IMR-90 (cell line): ENCODE data around the gene AGAP1. TPM values are rescaled to one million over a fixed set of nuclear protein-coding genes. Genes with fewer than 3 reads are reported as not detected.

Experiments
- ATAC-seq: fragments of 200-7000 bp; cut with Tn5 transposase; 2 replicates; pipeline ENCODE4 v1.9.1; 2020; ENCODE audit warnings: low read depth, mild to moderate bottlenecking, moderate library complexity
- BruUV-seq: library from RNA; stranded (reverse); fragments of 400-500 nt; replicated peaks from 2 replicates; lab custom pipeline; 2021; lab: Mats Ljungman, UMichigan
- CTCF ChIA-PET: fragments of 300-600 bp; formaldehyde crosslinking; extraction: SDS; loops from one replicate; lab custom pipeline; 2021; ENCODE audit warnings: antibody characterized with exemption; lab: Yijun Ruan, JAX
- POLR2A ChIA-PET: fragments of 300-600 bp; sonication (Branson Sonifier 250); formaldehyde crosslinking; loops from one replicate; lab custom pipeline; 2022; ENCODE audit warnings: antibody characterized with exemption; ENCODE audit not compliant: unreplicated experiment; lab: Charles Lee
- DNase-seq: peaks from one replicate; pipeline ENCODE4 v3.0.0; 2013
- H2AFZ ChIP-seq: replicated peaks from 2 replicates; pipeline ENCODE3; 2013; ENCODE audit warnings: low read length, mild to moderate bottlenecking; ENCODE audit not compliant: poor library complexity
- H2AK5ac ChIP-seq: 2 replicates; pipeline ENCODE4 v1.6.1; 2013; ENCODE audit warnings: low read depth, low read length, inconsistent platforms
- H2AK9ac ChIP-seq: replicated peaks from 2 replicates; pipeline ENCODE3; 2013; ENCODE audit warnings: mild to moderate bottlenecking, low read depth, low read length, moderate library complexity; ENCODE audit not compliant: poor library complexity
- H2BK120ac ChIP-seq: 2 replicates; pipeline ENCODE4 v1.6.1; 2013; ENCODE audit warnings: low read depth, low read length, inconsistent platforms
- H2BK15ac ChIP-seq: 3 replicates; pipeline ENCODE4 v1.6.1; 2013; ENCODE audit warnings: low read depth, low read length, inconsistent platforms
- H2BK20ac ChIP-seq: 2 replicates; pipeline ENCODE4 v1.6.1; 2013; ENCODE audit warnings: low read depth, mild to moderate bottlenecking, inconsistent platforms, low read length, moderate library complexity
- H2BK5ac ChIP-seq: 2 replicates; pipeline ENCODE4 v1.6.1; 2013; ENCODE audit warnings: mild to moderate bottlenecking, low read depth, low read length, inconsistent platforms; ENCODE audit not compliant: poor library complexity, severe bottlenecking
- H3K14ac ChIP-seq: replicated peaks from 2 replicates; pipeline ENCODE4 v1.6.1; 2013; ENCODE audit warnings: low read depth, low read length, inconsistent platforms
- H3K18ac ChIP-seq: 2 replicates; pipeline ENCODE4 v1.6.1; 2013; ENCODE audit warnings: low read depth, low read length, control low read depth
- H3K23ac ChIP-seq: 2 replicates; pipeline ENCODE4 v1.6.1; 2013; ENCODE audit warnings: low read depth, low read length, inconsistent platforms
- H3K27ac ChIP-seq: 2 replicates; pipeline ENCODE4 v1.5.1; 2013; ENCODE audit warnings: mild to moderate bottlenecking, control low read depth, low read length; ENCODE audit not compliant: insufficient read depth
- H3K27me3 ChIP-seq: 2 replicates; pipeline ENCODE4 v1.6.1; 2013; ENCODE audit warnings: low read length; ENCODE audit not compliant: control insufficient read depth, insufficient read depth
- H3K36me3 ChIP-seq: 2 replicates; pipeline ENCODE4 v1.6.1; 2013; ENCODE audit warnings: low read length, mixed read lengths; ENCODE audit not compliant: control insufficient read depth, insufficient read depth
- H3K4ac ChIP-seq: 2 replicates; pipeline ENCODE4 v1.6.1; 2013; ENCODE audit warnings: low read depth, low read length, inconsistent platforms
- H3K4me1 ChIP-seq: 2 replicates; pipeline ENCODE4 v1.6.1; 2013; ENCODE audit warnings: low read length, mixed read lengths; ENCODE audit not compliant: control insufficient read depth, insufficient read depth
- H3K4me2 ChIP-seq: 2 replicates; pipeline ENCODE4 v1.6.1; 2013; ENCODE audit warnings: low read depth, mild to moderate bottlenecking, control low read depth, low read length, moderate library complexity
- H3K4me3 ChIP-seq: 2 replicates; pipeline ENCODE4 v1.5.1; 2013; ENCODE audit warnings: low read depth, mild to moderate bottlenecking, control low read depth, low read length, moderate library complexity; ENCODE audit not compliant: insufficient read depth
- H3K56ac ChIP-seq: 2 replicates; pipeline ENCODE4 v1.6.1; 2013; ENCODE audit warnings: low read length, inconsistent platforms; ENCODE audit not compliant: insufficient read depth; ENCODE audit errors: extremely low read depth
- H3K79me1 ChIP-seq, 2 experiments: 2 replicates each; pipeline ENCODE4 v1.6.1; 2013; ENCODE audit warnings: low read length in 2 of 2, inconsistent platforms in 1 of 2, low read depth in 1 of 2
- H3K9ac ChIP-seq: 2 replicates; pipeline ENCODE4 v1.6.1; 2013; ENCODE audit warnings: low read depth, low read length, control low read depth
- H3K9me1 ChIP-seq: 2 replicates; pipeline ENCODE4 v1.6.1; 2013; ENCODE audit warnings: low read length, inconsistent platforms; ENCODE audit not compliant: insufficient read depth
- H3K9me3 ChIP-seq: 2 replicates; pipeline ENCODE4 v1.6.1; 2013; ENCODE audit warnings: low read length; ENCODE audit not compliant: control insufficient read depth, insufficient read depth
- H4K20me1 ChIP-seq: 2 replicates; pipeline ENCODE4 v1.6.1; 2013; ENCODE audit warnings: low read length, inconsistent platforms; ENCODE audit not compliant: insufficient read depth
- H4K5ac ChIP-seq: 2 replicates; pipeline ENCODE4 v1.6.1; 2013; ENCODE audit warnings: mild to moderate bottlenecking, low read depth, low read length, control low read depth
- H4K8ac ChIP-seq, 2 experiments: 2 replicates each; pipeline ENCODE4 v1.6.1; 2013; ENCODE audit warnings: low read depth in 2 of 2, low read length in 2 of 2, control low read depth in 1 of 2, inconsistent platforms in 1 of 2
- H4K91ac ChIP-seq: 2 replicates; pipeline ENCODE4 v1.6.1; 2013; ENCODE audit warnings: low read depth, low read length, inconsistent platforms; ENCODE audit not compliant: insufficient read depth
- BHLHE40 ChIP-seq: fragments of 150-350 bp; IDR thresholded peaks from 2 replicates; pipeline ENCODE4 v1.6.1; 2016; ENCODE audit warnings: mild to moderate bottlenecking, low read depth, low read length
- CEBPB ChIP-seq: IDR thresholded peaks from 2 replicates; pipeline ENCODE4 v1.6.1; 2012; ENCODE audit warnings: low read depth, low read length, improper control_type of control experiment
- CHD1 ChIP-seq: IDR thresholded peaks from 2 replicates; pipeline ENCODE4 v1.6.1; 2012; ENCODE audit warnings: low read depth, low read length, improper control_type of control experiment
- FOS ChIP-seq: fragments of 150-350 bp; IDR thresholded peaks from 2 replicates; pipeline ENCODE4 v1.6.1; 2016; ENCODE audit warnings: low read depth, low read length
- MAFK ChIP-seq: IDR thresholded peaks from 2 replicates; pipeline ENCODE4 v1.6.1; 2012; ENCODE audit warnings: low read depth, low read length, improper control_type of control experiment
- MAZ ChIP-seq: IDR thresholded peaks from 2 replicates; pipeline ENCODE4 v1.6.1; 2012; ENCODE audit warnings: low read depth, mild to moderate bottlenecking, low read length, improper control_type of control experiment, moderate library complexity, borderline replicate concordance
- MXI1 ChIP-seq: IDR thresholded peaks from 2 replicates; pipeline ENCODE4 v1.6.1; 2012; ENCODE audit warnings: low read depth, mild to moderate bottlenecking, low read length, moderate library complexity, borderline replicate concordance
- NFE2L2 ChIP-seq: fragments of 150-350 bp; IDR thresholded peaks from 2 replicates; pipeline ENCODE4 v1.6.1; 2016; ENCODE audit warnings: low read depth, mild to moderate bottlenecking, low read length
- POLR2A ChIP-seq: IDR thresholded peaks from 2 replicates; pipeline ENCODE4 v1.6.1; 2012; ENCODE audit warnings: mild to moderate bottlenecking, low read depth, low read length
- RAD21 ChIP-seq: IDR thresholded peaks from 2 replicates; pipeline ENCODE4 v1.6.1; 2012; ENCODE audit warnings: low read length, improper control_type of control experiment
- RCOR1 ChIP-seq: IDR thresholded peaks from 2 replicates; pipeline ENCODE4 v1.6.1; 2012; ENCODE audit warnings: mild to moderate bottlenecking, low read length, improper control_type of control experiment; ENCODE audit not compliant: insufficient replicate concordance
- RFX5 ChIP-seq: IDR thresholded peaks from 2 replicates; pipeline ENCODE4 v1.8.0; 2012; ENCODE audit warnings: low read depth, mild to moderate bottlenecking, low read length, moderate library complexity
- SMC3 ChIP-seq: fragments of 150-350 bp; IDR thresholded peaks from 2 replicates; pipeline ENCODE4 v1.6.1; 2016; ENCODE audit warnings: low read depth, mild to moderate bottlenecking, antibody characterized with exemption, low read length, moderate library complexity
- USF2 ChIP-seq: fragments of 150-350 bp; IDR thresholded peaks from 2 replicates; pipeline ENCODE4 v1.6.1; 2017; ENCODE audit warnings: mild to moderate bottlenecking, antibody characterized with exemption, low read length, low read depth
- WGBS, 2 experiments: methylation state at CpG; one replicate each; pipeline versions ENCODE4 v1.1.5 to v1.1.7; 2013; ENCODE audit warnings: missing lambda C conversion rate in 2 of 2; ENCODE audit not compliant: insufficient read length in 1 of 2; ENCODE audit errors: extremely low coverage in 2 of 2; 5-methylcytosine and 5-hydroxymethylcytosine counted together
- dilution Hi-C: fragments of 300-500 bp; cut with HindIII; formaldehyde crosslinking; loops from one replicate; pipeline ENCODE4 v1.14.3; 2018; ENCODE audit warnings: low sequenced_read_pairs; ENCODE audit not compliant: unreplicated experiment
- in situ Hi-C: fragments of 300-500 bp; cut with MboI; formaldehyde crosslinking; loops from 3 replicates; pipeline ENCODE4 v1.14.3; 2019; ENCODE audit warnings: low sequenced_read_pairs, inconsistent platforms, mixed read lengths
- intact Hi-C: fragments of 100-400 bp; cut with micrococcal nuclease; formaldehyde crosslinking; loops from 2 replicates; pipeline ENCODE4 v1.10.0; 2022
- polyA plus RNA-seq, 3 experiments: library from polyadenylated mRNA; depleted of rRNA; stranded (reverse); fragments of >200 nt; gene quantifications; 2 replicates each; pipeline ENCODE4 v1.2.3, GENCODE V29; 2012; ENCODE audit warnings: low replicate concordance in 1 of 3
- total RNA-seq: library from RNA; depleted of rRNA; stranded (reverse); fragments of >200 nt; gene quantifications from 2 replicates; pipeline ENCODE4 v1.2.3, GENCODE V29; 2012
- TF ChIP-seq, protein P1 (sequence below): fragments of 150-350 bp; IDR thresholded peaks from 2 replicates; pipeline ENCODE4 v1.6.1; 2016; ENCODE audit warnings: low read depth, mild to moderate bottlenecking, low read length, moderate library complexity, borderline replicate concordance
- TF ChIP-seq, protein P2 (sequence below): conservative IDR thresholded peaks from 2 replicates; pipeline ENCODE4 v1.5.1; 2012; ENCODE audit warnings: mild to moderate bottlenecking, low read depth, low read length, improper control_type of control experiment

Gene AGAP1
- total and polyA plus RNA-seq, 2 of the 4 experiments (the other 2 are of a cell fraction), result 15.1 to 16.4 TPM

GRCh38 chr2:235551965-235552364, 58.1 kb downstream of the AGAP1 start:
- no peak overlapping the region for H3K27ac ChIP-seq
- 50% methylated on average over 4 of the region's 8 CpGs; no CpG with 5 or more reads in 1 of the 2 experiments for WGBS, 2 experiments
- in situ Hi-C loops, result no loop called here
- peaks cover 21 to 68% of the 10 kb centered on the region in 2 experiments for H3K79me1 ChIP-seq
- no peak overlapping the region for H4K8ac ChIP-seq
- ATAC-seq (peak; percentile 79), DNase-seq (peak; percentile 48)
- no peak overlapping the region for H3K9ac ChIP-seq
- H3K23ac ChIP-seq, result no peak overlapping the region
- no TSS peak for BruUV-seq
- no peak overlapping the region for H2AK9ac ChIP-seq
- H4K5ac ChIP-seq, result no peak overlapping the region
- no peak overlapping the region for H2BK20ac ChIP-seq
- H2AFZ ChIP-seq, result no peak overlapping the region
- H3K9me1 ChIP-seq, result peaks cover 13% of the 10 kb centered on the region
- H3K27me3 ChIP-seq, result no peaks in the 10 kb centered on the region
- intact Hi-C loops, result loop anchor here (1.0 kb wide), 1 partner anchor 416 kb away; no protein-coding TSS in a partner anchor
- H3K36me3 ChIP-seq, result no peaks in the 10 kb centered on the region
- CTCF ChIA-PET, result interaction anchor here (0.6 to 1.3 kb wide), 3 partner anchors 47 to 366 kb away, joined by 3 to 5 read pairs (median 3); no protein-coding TSS in a partner anchor
- no peak overlapping the region for H4K91ac ChIP-seq
- H3K4me1 ChIP-seq, result peaks cover 4% of the 10 kb centered on the region; the same call in 1 of the 2 replicates
- no peak overlapping the region for H2BK5ac ChIP-seq
- H2AK5ac ChIP-seq, result no peak overlapping the region
- no peak overlapping the region for H2BK15ac ChIP-seq
- no peak overlapping the region for H3K14ac ChIP-seq
- H3K56ac ChIP-seq, result no peak overlapping the region
- no peak overlapping the region for H3K4me3 ChIP-seq
- no peak for TF ChIP-seq MXI1
- no peak for TF ChIP-seq RFX5
- TF ChIP-seq, protein P1, sequence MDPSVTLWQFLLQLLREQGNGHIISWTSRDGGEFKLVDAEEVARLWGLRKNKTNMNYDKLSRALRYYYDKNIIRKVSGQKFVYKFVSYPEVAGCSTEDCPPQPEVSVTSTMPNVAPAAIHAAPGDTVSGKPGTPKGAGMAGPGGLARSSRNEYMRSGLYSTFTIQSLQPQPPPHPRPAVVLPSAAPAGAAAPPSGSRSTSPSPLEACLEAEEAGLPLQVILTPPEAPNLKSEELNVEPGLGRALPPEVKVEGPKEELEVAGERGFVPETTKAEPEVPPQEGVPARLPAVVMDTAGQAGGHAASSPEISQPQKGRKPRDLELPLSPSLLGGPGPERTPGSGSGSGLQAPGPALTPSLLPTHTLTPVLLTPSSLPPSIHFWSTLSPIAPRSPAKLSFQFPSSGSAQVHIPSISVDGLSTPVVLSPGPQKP, result no peak
- TF ChIP-seq, protein P2, sequence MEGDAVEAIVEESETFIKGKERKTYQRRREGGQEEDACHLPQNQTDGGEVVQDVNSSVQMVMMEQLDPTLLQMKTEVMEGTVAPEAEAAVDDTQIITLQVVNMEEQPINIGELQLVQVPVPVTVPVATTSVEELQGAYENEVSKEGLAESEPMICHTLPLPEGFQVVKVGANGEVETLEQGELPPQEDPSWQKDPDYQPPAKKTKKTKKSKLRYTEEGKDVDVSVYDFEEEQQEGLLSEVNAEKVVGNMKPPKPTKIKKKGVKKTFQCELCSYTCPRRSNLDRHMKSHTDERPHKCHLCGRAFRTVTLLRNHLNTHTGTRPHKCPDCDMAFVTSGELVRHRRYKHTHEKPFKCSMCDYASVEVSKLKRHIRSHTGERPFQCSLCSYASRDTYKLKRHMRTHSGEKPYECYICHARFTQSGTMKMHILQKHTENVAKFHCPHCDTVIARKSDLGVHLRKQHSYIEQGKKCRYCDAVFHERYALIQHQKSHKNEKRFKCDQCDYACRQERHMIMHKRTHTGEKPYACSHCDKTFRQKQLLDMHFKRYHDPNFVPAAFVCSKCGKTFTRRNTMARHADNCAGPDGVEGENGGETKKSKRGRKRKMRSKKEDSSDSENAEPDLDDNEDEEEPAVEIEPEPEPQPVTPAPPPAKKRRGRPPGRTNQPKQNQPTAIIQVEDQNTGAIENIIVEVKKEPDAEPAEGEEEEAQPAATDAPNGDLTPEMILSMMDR, result peak; percentile 51
- peak; percentile 49 for TF ChIP-seq SMC3
- no peak for TF ChIP-seq MAFK
- no peak for TF ChIP-seq BHLHE40
- TF ChIP-seq POLR2A, result no peak
- no peak for TF ChIP-seq FOS
- no peak for TF ChIP-seq NFE2L2
- no peak for TF ChIP-seq CEBPB
- TF ChIP-seq RAD21, result peak; percentile 53
- no peak for TF ChIP-seq MAZ
- no peak for TF ChIP-seq CHD1
- no peak for TF ChIP-seq RCOR1
- no peak for TF ChIP-seq USF2
- no peaks in the 10 kb centered on the region for H3K9me3 ChIP-seq
- H3K18ac ChIP-seq, result no peak overlapping the region
- POLR2A ChIA-PET, result no interaction called here
- H3K4me2 ChIP-seq, result no peak overlapping the region
- H3K4ac ChIP-seq, result no peak overlapping the region
- no peak overlapping the region for H2BK120ac ChIP-seq
- peaks cover 82% of the 10 kb centered on the region for H4K20me1 ChIP-seq
- dilution Hi-C loops, result no loop called here
